ENCODE measurements around the gene DSCAM. TPM values are rescaled to one million over a fixed set of nuclear protein-coding genes. Genes with fewer than 3 reads are reported as not detected.

The DSCAM gene
- total RNA-seq, 4 donors from 2014 or later: 0.17 TPM; not detected in 3

DNA sequence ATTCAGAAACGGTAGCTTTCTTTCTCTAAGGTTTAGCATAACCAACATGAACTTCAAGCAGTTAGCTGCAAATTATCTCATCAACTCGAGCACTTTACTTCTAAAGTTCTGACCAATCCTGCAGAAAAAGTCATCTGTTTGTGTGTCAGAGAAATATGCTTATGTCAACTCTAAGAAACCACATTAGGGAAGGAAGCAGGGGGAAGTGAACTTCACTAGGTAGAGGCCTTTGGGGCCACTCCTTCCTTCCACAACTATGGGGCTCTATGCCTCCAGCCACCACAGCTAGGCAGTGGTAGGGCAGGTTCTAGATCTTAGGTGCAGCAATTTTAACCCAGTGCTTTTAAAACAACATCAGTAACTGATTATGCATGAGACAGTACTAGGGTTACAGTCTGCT is 375.9 kb downstream of the DSCAM start:
- TF ChIP-seq, protein P1, sequence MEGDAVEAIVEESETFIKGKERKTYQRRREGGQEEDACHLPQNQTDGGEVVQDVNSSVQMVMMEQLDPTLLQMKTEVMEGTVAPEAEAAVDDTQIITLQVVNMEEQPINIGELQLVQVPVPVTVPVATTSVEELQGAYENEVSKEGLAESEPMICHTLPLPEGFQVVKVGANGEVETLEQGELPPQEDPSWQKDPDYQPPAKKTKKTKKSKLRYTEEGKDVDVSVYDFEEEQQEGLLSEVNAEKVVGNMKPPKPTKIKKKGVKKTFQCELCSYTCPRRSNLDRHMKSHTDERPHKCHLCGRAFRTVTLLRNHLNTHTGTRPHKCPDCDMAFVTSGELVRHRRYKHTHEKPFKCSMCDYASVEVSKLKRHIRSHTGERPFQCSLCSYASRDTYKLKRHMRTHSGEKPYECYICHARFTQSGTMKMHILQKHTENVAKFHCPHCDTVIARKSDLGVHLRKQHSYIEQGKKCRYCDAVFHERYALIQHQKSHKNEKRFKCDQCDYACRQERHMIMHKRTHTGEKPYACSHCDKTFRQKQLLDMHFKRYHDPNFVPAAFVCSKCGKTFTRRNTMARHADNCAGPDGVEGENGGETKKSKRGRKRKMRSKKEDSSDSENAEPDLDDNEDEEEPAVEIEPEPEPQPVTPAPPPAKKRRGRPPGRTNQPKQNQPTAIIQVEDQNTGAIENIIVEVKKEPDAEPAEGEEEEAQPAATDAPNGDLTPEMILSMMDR (IDR thresholded peaks at IDR 0.05; ENCODE audit: low read depth): no peak

DNA sequence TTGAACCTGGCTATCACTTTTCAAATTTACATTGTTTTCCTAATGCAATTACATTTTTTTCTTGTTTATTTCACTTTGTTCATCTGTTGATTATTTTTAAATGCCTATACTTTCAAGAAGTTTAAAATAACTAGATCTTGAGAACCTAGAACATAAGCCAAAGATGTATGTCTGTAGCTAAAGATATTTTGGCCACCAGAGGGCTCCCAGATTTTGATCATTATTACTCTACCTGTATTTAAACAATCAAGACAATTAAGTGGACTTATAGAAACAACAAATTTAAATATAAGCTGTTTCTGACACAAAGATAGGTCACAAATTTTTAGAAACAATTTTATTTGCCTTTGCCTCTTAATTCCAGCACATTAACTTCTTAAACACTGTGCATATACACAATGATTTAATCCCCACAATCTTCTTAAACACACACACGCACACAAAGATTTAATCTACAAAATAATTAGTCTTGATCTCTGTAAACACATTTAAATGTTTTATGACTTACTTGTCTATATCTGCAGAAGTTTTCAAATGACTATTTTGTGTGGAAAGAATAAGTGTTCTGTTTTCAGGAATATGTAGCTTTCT is 380.0 kb downstream of the DSCAM start:
- TF ChIP-seq, protein P1 (IDR thresholded peaks at IDR 0.05; ENCODE audit: low read depth): no peak

DNA sequence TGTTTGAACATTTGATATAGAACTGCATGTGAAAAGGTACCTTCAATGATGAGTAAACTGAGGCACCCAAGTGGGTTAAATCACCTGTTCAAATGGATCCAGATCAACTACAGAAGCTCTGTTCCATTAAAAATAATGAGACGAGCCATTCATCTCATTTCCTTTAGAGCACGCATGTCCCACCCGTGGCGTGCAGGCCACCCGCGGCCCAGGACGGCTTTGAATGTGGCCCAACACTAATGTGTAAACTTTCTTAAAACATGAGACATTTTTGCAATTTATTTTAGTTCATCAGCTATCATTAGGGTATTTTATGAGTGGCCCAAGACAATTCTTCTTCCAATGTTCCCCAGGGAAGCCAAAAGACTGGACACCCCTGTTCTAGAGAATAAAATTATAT is 381.6 kb downstream of the DSCAM start:
- TF ChIP-seq, protein P1 (IDR thresholded peaks at IDR 0.05; ENCODE audit: low read depth): no peak

DNA sequence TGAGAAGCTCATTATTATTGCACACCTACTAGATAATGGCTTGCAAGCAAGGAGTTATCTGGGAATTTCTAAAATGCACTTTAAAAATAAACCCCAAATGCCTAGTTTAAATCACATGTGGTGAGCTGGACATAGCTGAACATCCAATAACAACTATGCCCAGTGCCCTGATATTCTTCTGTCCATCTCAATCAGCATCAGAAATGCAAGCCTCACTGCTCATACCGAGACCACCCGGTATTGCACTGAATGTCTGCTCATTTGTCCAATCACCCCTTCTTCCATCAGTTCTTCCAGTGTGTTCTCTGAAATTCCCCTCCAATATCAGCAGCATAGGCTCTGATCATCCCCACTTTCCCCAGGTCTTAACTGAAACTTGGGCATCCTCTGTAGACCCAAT is 383.8 kb downstream of the DSCAM start:
- TF ChIP-seq, protein P1 (IDR thresholded peaks at IDR 0.05; ENCODE audit: low read depth): no peak

DNA sequence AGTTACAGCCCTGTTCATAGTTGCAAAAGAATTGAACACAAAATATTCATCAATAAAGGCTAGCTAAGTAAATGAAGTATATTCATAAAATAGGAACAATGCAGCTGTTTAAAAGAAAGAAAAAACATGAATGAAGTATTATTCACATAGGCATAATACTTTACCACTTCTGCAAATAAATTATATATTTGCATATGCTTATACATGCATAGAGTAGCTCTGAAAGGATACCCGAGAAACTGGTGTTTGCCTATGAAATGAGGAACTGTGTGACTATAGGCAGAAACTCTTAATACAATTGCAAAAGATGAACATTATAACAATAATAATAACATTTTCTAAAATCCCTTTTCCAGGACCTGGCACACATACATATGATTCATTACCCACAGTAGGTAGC is 385.9 kb downstream of the DSCAM start:
- TF ChIP-seq, protein P1 (IDR thresholded peaks at IDR 0.05; ENCODE audit: low read depth): no peak

DNA sequence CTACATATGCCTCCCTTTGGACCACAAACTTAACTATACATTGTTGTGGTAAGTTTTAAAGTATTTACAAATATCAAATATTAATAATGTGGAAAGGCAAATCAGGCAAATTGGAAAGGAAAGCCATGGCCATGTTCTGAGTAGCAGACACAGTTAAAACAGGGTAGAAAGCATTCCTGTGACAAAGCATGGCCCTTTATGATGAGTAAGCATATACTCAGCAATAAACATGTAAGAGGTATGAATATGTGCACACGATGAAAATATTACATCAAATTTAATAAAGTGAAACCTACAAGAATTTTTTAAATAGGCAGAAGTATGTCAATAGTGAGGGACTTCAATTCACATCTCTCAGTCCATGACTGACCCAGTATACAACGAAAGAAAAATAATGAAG is 389.2 kb downstream of the DSCAM start:
- TF ChIP-seq, protein P1 (IDR thresholded peaks at IDR 0.05; ENCODE audit: low read depth): no peak

DNA sequence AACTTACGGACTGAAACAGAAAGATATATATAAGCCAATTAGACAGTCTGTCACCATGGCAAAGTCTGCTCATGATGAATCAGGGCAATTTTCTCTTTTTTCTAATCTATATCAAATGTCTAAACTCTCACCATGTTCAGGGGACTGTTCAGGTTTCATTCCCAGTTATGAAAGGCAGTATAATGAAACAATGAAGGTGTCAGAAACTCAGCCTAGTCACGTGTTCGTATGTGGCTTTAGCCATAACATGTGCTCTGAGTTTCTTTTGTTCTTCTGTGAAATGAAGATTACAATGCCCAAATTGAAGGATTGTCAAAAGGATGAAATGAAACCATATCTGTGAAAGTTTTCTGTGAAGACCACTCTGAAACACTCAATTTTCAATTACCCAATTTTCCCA is 392.9 kb downstream of the DSCAM start:
- TF ChIP-seq, protein P1 (IDR thresholded peaks at IDR 0.05; ENCODE audit: low read depth): no peak
